Activated CD8-positive, alpha-beta memory T cell treated with anti-CD3 and anti-CD28 coated beads for 36 hours (primary cell): Measurements from ENCODE around the gene UBC. TPM values are rescaled to one million over a fixed set of nuclear protein-coding genes. Genes with fewer than 3 reads are reported as not detected.

Source experiments
- CTCF ChIA-PET: fragments of 350-600 bp; sonication (Branson Sonifier 250); formaldehyde crosslinking; loops from one replicate; lab custom pipeline; 2021; ENCODE audit warnings: antibody characterized with exemption; lab: Charles Lee
- POLR2A ChIA-PET: fragments of 350-600 bp; sonication (Branson Sonifier 250); formaldehyde crosslinking; loops from one replicate; lab custom pipeline; 2021; ENCODE audit warnings: antibody characterized with exemption; lab: Charles Lee
- total RNA-seq, 2 experiments: library from RNA; stranded (reverse); gene quantifications; one replicate each; pipeline ENCODE4 v1.2.3, GENCODE V29; 2021

Gene UBC
- total RNA-seq, 2 experiments from 2014 or later: 730 to 758 TPM

DNA sequence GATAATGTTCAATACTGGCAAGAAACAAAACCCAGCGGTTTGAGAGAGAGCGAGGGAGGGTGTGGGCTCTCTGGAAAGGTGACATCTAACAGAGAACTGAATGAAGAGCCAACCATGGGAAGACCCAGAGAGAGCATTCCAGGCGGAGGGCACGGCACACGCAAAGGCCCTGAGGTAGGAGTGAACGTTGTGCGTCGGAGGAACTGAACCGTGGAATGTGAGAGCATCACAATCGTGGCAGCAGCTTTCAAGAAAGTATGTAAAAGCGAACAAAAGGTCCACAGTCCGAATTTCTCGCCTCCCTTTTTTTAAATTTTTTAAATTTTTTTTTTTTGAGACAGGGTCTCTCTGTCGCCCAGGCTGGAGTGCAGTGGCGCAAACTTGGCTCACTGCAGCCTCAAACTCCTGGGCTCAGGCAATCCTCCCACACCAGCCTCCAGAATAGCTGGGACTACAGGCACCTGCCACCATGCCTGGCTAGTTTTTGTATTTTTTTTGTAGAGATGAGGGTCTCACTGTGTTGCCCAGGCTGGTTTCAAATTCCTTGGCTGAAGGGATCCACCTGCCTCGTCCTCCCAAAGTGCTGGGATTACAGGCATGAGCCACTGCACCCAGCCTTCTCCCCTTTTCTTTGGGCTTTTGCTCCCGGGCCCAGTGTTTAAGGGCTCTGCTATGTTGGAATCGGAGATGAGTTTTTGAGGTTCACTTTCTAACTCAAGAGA is 35.5 kb downstream of the UBC start:
- ChIA-PET CTCF (interaction anchor here (0.7 to 1.1 kb wide), 2 partner anchors 22 to 136 kb away, joined by 3 to 4 read pairs; no protein-coding TSS in a partner anchor), POLR2A (interaction anchor here (0.7 kb wide), 1 partner anchor 348 kb away, joined by 4 read pairs; no protein-coding TSS in a partner anchor)

DNA sequence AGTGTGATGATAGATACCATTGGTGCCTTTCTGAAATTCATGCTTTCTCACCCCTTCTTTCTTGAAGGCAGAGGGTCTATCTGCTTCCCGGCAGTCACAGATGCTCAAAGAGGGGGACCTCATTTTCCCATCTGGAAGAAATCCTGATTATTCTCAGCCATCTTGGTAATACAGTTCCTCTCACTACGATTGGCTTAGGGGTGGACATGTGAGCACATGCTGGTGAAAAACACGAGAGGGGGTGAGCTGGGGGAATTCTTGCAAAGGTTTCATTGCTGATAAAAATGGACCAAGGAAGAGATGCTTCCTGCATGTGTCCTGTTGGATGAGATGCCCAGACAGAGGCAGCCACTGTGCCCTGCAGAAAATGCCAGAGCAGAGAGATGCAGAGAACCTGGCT is 37.0 kb downstream of the UBC start:
- ChIA-PET POLR2A (no interaction called here), CTCF (no interaction called here)

DNA sequence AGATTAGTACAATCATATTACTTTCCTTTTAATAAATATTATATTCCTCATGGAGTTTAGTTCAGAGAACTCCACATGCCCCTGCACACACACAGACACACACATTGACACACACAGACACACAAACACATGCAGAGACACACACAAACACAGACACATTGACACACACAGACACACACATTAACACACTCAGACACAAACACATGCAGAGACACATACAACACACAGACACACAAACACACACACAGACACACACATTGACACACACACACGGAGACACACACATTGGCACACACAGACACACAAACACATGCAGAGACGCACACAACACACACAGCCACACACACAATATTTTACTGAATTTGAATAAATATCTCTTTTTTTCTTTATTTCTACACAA is 38.3 kb downstream of the UBC start:
- POLR2A ChIA-PET: no interaction called here

DNA sequence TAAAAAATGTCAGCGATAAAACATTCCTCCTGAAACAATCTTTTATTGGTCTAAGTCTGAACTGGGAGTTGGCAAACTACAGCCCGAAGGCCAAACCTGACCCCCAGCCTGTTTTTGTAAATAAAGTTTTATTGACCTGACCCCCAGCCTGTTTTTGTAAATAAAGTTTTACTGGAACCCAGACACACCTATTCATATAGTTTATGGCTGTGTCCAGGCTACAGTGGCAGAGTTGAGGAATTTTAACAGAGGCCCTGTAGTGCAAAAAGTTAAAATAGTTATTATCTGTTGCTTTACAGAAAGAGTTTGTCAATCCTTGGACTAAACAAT is 38.7 kb downstream of the UBC start:
- POLR2A ChIA-PET: no interaction called here
- CTCF ChIA-PET: no interaction called here

More for the DNA sequence above, 38.3 kb downstream of the UBC start:
- CTCF ChIA-PET: no interaction called here

DNA sequence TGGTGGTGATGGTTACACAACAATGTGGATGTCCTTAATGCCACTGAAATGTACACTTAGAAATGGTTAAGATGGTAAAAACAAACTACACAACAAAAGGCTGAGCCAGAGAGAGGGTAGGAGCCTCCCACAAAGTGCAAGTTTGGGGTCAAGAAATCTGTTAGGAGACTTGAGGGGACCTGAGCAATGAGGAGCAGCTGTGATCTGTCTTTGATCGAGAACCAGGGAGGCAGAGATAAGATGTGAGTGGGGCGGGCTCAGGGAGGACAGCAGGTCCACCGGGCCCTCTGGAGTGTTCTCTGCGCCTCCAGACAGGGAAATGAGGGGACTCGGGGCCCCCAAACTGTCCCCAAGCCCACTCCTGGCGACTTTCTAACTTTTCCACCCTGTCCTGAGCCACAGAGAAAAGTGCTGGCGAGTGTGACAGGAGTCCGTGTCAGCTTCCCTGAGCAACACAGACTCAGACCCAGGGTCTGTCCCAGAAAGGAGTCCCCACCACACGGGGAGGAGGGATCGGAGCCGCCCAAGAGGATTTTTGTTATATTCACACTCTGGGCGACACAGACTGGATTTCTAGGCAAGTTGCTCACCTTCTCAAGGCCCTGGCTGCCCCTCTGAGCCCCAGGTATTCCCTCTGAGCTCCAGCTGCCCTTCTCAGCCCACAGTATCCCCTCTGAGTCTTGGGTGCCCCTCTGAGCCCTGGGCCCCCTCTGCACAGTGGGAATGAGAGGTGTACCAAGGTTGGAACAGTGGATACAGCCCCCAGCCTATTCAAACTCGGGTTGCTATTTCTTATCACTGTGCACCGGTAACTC is 39.3 kb downstream of the UBC start:
- CTCF ChIA-PET: no interaction called here

DNA sequence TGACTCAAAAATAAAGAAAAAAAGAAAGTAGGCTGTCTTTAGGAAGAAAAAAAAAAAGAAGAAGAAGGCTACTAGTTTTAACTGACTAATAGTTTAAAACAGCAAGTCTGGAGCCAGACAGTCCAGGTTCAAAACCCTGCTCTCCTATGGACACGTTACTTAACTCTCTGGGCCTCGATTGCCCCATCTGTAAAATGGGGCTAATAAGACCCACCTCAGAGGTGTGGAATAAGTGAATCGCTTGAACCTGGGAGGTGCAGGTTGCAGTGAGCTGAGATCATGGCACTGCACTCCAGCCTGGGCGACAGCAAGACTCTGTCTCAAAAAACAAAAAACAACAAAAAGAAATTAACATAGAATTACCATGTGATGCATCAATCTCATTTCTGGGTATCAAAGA is 40.3 kb downstream of the UBC start:
- CTCF ChIA-PET: no interaction called here
- POLR2A ChIA-PET: no interaction called here

More for the DNA sequence above, 39.3 kb downstream of the UBC start:
- POLR2A ChIA-PET: no interaction called here

DNA sequence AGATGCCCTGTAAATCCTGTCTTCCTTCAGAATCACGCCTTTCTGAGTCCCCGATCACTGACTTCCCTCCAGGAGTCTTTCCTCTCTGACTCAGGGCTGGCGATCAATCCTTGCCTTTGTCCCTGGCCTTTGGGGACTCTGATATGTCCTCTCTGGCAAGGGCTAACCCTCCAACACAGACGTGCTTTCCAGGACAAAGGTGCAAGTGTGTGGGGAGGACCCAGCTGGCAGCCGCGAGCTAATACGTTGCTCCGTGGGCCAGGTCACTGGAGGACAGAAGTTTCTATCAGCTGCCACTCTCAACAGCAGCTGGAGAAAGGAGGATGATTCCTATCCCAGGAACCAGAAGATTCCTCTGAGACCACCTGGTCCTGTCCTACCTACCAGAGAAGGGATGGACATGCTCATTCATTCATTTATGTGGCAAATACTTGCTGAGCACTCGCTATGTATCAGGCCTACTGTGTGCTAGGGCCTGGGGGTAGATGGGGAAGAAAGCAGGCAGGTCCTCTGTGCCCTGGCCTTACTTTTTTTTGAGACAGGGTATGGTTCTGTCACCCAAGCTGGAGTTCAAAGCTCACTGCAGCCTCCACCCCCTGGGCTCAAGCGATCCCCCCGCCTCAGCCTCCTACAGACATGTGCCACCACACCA is 42.3 kb downstream of the UBC start:
- ChIA-PET CTCF (no interaction called here), POLR2A (no interaction called here)

DNA sequence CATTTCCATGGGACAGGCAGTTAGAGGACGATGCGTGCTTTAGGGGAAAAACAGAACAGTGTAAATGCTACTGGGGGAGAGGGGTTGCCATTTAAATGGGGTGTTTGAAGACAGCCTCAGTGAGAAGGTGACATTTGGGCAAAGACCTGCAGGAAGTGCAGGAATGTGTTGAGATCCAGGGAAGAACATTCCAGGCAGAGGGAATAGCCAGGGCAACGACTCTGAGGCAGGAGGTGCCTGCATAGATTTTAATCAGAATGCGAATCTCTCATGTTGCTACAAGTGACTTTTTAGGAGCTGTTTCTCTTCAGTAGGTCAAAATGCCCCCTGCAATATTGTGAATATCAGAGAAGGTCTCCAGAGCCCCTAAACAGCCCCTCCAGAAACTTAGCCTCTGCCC is 43.2 kb downstream of the UBC start:
- ChIA-PET CTCF (no interaction called here), POLR2A (no interaction called here)

DNA sequence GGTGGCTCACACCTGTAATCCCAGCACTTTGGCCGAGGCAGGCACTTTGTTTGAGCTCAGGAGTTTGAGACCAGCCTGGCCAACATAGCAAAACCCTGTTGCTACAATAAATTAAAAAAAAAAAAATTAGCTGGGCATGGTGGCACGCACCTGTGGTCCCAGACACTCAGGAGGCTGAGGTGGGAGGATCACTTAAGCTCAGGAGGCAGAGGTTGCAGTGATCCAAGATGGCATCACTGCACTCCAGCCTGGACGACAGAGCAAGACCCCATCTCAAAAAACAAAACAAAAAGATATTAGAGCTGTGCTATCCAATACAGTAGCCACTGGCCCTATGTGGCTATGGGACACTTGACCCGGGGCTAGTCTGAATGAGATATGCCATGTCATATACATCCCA is 43.9 kb downstream of the UBC start:
- CTCF ChIA-PET: no interaction called here
- POLR2A ChIA-PET: no interaction called here

DNA sequence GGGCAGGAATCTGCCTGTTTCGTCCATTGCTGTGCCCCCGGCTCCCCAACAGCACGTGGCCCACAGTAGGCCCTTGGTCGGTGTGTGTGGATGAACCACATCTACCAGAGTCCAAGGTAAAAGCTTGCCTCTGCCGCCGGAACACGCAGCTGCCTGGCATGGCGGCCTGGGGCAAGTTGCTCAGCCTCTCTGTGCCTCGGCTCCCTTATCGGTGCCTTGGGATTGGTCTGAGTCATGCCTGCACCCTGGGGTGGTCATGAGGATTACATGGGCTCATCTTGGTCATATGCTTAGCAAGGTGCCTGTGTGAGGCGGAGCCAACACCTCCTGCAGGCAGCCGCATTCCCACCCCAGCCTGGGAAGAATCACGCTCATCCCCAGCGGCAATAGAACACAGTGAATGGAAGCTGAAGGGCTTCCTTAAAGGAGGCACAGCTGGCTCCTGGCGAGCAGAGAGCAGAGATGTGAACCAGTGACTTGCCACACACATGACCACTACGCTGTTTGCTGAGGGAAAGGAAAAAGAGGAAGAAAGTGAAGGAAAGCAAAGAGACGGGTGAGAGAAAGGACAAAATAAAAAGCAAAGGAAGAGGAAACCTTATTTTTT is 45.3 kb downstream of the UBC start:
- ChIA-PET POLR2A (no interaction called here), CTCF (interaction anchor here (0.7 kb wide), 1 partner anchor 38 kb away, joined by 3 read pairs; no protein-coding TSS in a partner anchor)

DNA sequence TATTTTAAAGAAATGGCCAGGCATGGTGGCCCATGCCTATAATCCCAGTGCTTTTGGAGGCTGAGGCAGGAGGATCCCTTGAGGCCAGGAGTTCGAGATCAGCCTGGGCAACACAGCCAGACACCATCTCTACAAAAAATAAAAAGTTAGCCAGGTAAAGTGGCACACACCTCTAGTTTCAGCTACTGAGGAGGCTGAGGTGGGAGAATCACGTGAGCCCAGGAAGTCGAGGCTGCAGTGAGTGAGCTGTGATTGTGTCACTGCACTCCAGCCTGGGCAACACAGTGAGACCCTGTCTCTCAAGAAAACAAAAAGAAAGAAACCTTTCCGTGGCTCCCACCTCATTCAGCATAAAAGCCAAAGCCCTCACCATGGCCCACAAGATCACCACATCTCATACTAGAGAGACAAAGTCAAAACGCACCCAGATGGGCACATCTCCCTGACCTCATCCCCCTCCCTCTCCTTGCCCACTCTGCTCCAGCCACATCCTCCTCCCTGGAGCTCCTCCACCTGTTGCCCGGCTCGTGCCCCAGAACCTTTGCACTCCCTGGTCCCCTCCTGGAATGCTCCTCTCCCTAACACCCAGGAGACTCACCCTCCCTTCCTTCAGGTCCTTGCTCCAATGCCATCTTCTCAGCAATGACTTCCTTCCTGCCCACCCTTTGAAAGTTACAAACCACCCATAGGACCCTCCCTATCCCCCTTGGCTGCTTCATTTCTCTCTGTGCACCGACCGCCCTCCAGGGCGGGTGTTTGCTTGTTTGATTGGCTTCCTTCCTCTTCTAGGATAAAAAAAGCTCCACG is 46.0 kb downstream of the UBC start:
- ChIA-PET CTCF (no interaction called here), POLR2A (no interaction called here)

DNA sequence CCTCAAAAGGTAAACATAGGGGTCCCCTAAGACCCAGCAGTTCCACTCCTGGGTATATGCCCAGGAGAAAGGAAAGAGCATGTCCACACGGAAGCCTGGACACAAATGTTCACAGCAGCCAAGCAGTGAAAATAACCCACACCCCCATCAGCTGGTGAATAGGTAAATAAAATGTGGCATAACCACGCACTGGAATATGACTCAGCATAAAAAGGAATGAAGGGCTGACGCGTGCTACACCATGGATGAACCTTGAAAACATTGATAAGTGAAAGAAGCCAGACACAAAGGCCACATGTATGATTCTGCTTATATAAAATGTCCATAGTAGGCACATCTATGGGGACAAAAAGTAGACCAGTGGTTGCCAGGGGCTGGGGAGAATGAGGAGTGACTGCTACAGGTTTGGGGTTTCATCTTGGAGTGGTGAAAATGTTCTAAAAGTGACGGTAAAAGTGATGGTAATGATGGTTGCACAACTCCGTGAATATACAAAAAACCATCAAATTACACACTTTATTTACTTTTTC is 47.0 kb downstream of the UBC start:
- POLR2A ChIA-PET: no interaction called here
- CTCF ChIA-PET: no interaction called here

DNA sequence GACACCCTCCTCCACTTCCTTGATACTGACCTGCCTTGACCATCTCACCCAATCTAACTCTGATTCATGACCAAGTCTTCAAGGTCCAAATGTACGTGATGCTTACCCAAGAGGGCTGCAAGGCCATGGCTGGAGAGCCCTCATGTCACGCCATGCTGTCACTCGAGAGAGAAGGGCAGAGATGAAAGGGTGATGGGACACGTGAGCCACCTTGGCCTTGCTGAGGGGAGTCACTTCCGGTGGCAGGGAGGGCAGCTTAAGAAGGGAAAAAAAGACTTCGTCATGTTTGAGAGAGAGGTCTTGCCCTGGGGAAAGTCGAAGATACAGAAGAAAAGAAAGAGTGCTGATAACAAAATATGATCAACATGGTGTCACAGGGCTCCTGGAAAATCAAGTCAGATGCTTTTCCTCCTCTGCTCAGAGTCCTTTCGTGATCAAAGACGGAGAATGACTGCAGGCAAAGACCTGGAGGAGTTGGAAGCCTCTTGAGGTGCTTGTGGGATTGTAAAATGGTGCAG is 47.5 kb downstream of the UBC start:
- CTCF ChIA-PET: no interaction called here
- POLR2A ChIA-PET: no interaction called here

DNA sequence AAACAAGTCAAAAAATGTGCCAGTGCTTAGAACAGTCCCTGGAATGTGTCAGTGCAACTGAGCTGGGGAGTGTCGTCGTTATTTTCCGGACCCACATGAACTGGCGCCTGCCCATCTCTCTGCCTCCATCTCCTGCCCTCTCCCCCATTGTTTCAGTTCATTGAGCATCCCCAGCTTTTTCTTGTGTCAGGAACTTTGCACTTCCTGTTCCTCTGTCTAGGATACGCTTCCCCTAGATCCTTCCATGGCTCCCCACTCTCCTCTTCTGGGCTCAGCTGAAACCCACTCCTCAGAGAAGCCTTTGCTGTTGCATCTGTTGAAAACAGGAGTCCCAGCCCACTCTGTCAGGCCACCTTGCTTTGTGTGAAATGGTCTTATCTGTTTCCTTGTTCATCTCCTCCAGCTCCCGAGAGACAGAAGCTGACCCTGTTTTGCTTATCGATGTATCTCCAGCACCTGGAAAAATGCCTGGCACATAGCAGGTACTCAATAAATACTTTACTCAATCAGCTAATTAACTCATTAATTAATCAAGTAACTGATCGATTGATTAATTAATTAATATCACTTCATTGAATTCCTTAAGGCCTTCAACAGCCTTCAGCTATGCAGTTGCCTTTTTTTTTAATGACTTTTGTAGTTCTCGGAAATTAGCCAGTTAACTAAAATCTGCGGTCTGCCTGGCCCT is 48.1 kb downstream of the UBC start:
- ChIA-PET POLR2A (no interaction called here), CTCF (no interaction called here)

DNA sequence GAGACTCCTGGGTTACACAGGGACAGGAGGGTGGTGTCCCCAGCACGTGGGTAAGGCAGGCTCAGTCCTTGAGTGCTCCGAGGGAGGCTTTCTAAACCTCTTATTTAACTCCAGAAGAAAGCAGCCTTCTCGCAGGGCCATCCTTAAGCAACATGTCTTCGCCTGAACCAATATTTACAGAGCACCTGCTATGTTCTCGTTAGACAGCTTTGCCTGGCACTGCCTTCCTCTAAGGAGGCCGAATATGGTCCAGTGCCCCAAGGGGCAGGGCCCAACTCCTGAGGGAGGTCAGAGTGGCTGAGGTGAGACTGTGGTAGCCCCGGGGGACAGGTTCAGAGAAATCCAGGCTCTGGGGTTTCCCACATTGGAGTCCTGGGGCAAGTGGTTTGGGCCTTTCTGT is 48.7 kb downstream of the UBC start:
- ChIA-PET CTCF (no interaction called here), POLR2A (no interaction called here)

DNA sequence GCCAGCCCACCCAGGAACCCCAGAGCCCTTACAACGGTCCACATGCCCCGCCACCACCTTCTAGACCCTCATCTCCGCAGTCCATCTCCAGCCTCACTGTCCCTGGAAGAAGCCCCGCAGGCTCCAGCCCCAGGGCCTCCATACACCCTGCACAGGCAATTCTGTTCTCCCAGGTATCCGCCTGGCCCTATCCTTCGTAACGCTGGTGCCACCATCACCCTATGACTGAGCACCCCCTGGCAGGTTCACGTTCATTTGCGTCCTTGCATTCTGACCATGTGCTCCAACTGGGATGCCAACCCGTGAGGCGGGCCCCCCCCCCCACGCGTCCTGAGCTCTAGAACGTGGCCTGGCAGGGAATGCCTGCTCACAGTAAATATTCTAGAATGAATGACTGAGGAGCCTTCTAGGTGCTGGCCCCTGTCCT is 50.1 kb downstream of the UBC start:
- CTCF ChIA-PET: interaction anchor here (0.6 kb wide), 1 partner anchor 113 kb away, joined by 3 read pairs; no protein-coding TSS in a partner anchor
- POLR2A ChIA-PET: interaction anchor here (0.5 to 0.7 kb wide), 3 partner anchors 28 to 1219 kb away, joined by 4 to 6 read pairs (median 5); no protein-coding TSS in a partner anchor

DNA sequence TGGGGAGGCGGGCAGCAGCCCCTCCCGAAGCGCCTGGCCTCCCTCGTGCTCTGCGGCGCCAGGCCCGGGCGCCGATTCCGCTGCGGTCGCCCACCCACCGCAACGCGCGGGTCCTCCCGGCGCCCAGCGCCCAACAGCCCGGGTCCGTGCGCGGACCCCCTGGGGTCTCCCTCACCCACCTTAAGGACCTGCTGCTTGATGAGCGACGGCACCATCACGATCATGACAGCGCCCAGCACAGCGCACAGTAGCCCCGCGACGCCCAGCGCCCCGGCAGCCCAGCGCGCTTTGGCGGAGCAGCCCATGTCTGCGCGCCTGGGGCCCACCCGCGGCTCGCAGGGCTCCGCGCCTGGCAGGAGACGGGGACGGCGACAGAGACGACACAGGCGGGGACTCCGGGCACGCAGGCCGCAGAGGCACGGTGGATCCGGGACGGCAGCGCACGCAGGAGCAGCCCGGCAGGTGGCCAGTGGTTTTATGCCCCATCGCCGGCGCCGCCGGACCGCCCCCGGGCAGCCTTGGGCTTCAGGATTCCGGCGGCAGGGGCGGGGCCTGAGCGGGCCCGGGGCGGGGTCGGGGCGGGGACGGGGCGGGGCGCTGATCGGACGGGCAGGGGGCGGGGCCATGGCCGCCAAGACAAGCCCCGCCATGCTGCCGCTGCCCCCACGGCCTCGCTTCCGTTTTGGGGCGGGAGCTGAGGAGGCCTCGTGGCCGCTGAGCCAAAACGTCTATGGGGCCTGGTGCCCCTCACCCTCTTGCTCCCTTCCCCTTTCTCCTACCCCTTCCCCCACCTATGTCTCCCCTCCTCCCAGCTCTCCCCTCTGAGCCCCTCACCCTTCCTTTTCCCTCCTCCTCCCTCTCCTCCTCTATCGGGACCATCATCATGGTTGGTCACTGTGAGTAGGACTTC is 50.8 kb downstream of the UBC start, which contains the start of gene SCARB1:
SCARB1 (minus strand) TSS at position 449 of the 910 bp plus-strand sequence; CDS start at position 305, 144 bp downstream.
- ChIA-PET POLR2A (interaction anchor here (0.5 kb wide), 1 partner anchor 29 kb away, joined by 5 read pairs; no protein-coding TSS in a partner anchor), CTCF (no interaction called here)
